Smooth muscle cell (in vitro differentiated cells): ENCODE results near the gene PCED1A. TPM values are rescaled to one million over a fixed set of nuclear protein-coding genes. Genes with fewer than 3 reads are reported as not detected.
A peak's percentile ranks its signal among the peaks of the same experiment; 100 is the strongest.

ENCODE experiments used
- DNase-seq: peaks from one replicate; lab custom pipeline; 2025; ENCODE audit not compliant: unreplicated experiment; lab: John Stamatoyannopoulos, UW
- H2AFZ ChIP-seq: fragments of 200-600 bp; sonication (generic); 2 replicates; pipeline ENCODE4 v1.6.0; 2016; ENCODE audit warnings: antibody characterized with exemption, low read depth, mild to moderate bottlenecking
- H3F3A ChIP-seq: fragments of 200-600 bp; sonication (generic); 2 replicates; pipeline ENCODE4 v1.6.0; 2017; ENCODE audit warnings: antibody characterized with exemption, low read depth
- H3K27ac ChIP-seq: fragments of 200-600 bp; sonication (generic); 2 replicates; pipeline ENCODE4 v1.5.1; 2016; ENCODE audit warnings: low read depth, mild to moderate bottlenecking
- H3K27me3 ChIP-seq: fragments of 200-600 bp; sonication (generic); 2 replicates; pipeline ENCODE4 v1.6.1; 2016; ENCODE audit warnings: low read depth, mild to moderate bottlenecking
- H3K36me3 ChIP-seq: fragments of 200-600 bp; sonication (generic); 2 replicates; pipeline ENCODE4 v1.5.1; 2016; ENCODE audit warnings: low read depth
- H3K4me1 ChIP-seq: fragments of 200-600 bp; sonication (generic); 2 replicates; pipeline ENCODE4 v1.5.1; 2016; ENCODE audit warnings: low read depth
- H3K4me2 ChIP-seq: fragments of 200-600 bp; sonication (generic); 2 replicates; pipeline ENCODE4 v1.6.0; 2016; ENCODE audit warnings: mild to moderate bottlenecking
- H3K4me3 ChIP-seq: fragments of 200-600 bp; sonication (generic); 2 replicates; pipeline ENCODE4 v1.5.1; 2016; ENCODE audit warnings: mild to moderate bottlenecking
- H3K79me2 ChIP-seq: fragments of 200-600 bp; sonication (generic); 2 replicates; pipeline ENCODE4 v1.6.0; 2016; ENCODE audit warnings: low read depth, mild to moderate bottlenecking
- H3K9ac ChIP-seq: fragments of 200-600 bp; sonication (generic); 2 replicates; pipeline ENCODE4 v1.6.0; 2016; ENCODE audit warnings: low read depth
- H3K9me3 ChIP-seq: fragments of 200-600 bp; sonication (generic); replicated peaks from 2 replicates; pipeline ENCODE4 v1.5.1; 2016; ENCODE audit warnings: low read depth
- H4K20me1 ChIP-seq: fragments of 200-600 bp; sonication (generic); 2 replicates; pipeline ENCODE4 v1.6.0; 2016; ENCODE audit warnings: low read depth
- CTCF ChIP-seq: fragments of 200-600 bp; sonication (generic); IDR thresholded peaks from 2 replicates; pipeline ENCODE4 v1.5.1; 2017; ENCODE audit warnings: borderline replicate concordance, mild to moderate bottlenecking, antibody characterized with exemption; ENCODE audit not compliant: insufficient read depth, poor library complexity, severe bottlenecking
- WGBS: methylation state at CpG from one replicate; pipeline ENCODE4 v1.1.7; 2016; ENCODE audit warnings: low lambda C conversion rate; 5-methylcytosine and 5-hydroxymethylcytosine counted together
- polyA plus RNA-seq: library from polyadenylated mRNA; unstranded; fragments of >200 nt; fragmentation: Nextera tagmentation; extraction: Ambion mirVana; gene quantifications from 2 replicates; pipeline ENCODE4 v1.2.1, GENCODE V29; 2016
- total RNA-seq: library from RNA; depleted of rRNA; stranded (reverse); fragments of >200 nt; gene quantifications from 2 replicates; pipeline ENCODE4 v1.2.3, GENCODE V29; 2014

Gene PCED1A
- total and polyA plus RNA-seq, 2 experiments from 2014 or later, result 18.7 to 46.7 TPM

DNA sequence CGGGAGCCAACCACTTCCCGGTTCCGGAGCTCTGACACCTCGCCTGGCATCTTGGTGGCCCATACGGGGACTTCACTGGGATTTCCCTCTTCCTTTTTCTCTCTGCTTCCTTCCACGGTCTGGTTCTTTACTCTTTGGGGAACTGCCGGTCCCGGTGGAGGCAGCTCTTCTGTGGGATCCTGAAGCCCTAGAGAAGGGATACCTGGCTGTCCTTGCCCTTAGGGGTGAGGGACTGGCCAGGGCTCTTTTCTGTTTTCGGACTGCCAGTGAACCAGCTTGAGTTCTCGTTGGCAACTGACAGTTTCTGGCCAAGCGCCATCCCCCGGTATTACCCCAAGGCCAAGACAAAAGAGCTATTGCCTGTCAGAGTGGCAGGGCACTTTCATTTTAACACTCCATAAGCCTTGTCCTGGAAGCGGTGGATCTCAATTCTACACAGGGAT is 39.1 kb downstream of the PCED1A start:
- Histone ChIP-seq H3K27ac (no peak overlapping the region), H3K36me3 (no peaks in the 10 kb centered on the region), H3K4me2 (peak overlapping the region; percentile 87), H3K9ac (no peak overlapping the region), H3K9me3 (no peaks in the 10 kb centered on the region), H3K4me3 (peak overlapping the region; percentile 64), H3K4me1 (peaks cover 13% of the 10 kb centered on the region), H3K79me2 (no peaks in the 10 kb centered on the region), H4K20me1 (no peaks in the 10 kb centered on the region), H2AFZ (peak overlapping the region; percentile 78), H3F3A (no peaks in the 10 kb centered on the region), H3K27me3 (peaks cover 47% of the 10 kb centered on the region)
- DNase-seq, result no peak
- 17% methylated on average over 13 of the region's 13 CpGs for WGBS
- TF ChIP-seq CTCF, result no peak

GRCh38 chr20:2800521-2801285 is 39.8 kb downstream of the PCED1A start, which contains the start of gene CPXM1:
CPXM1 (minus strand) TSS chr20:2800627; CDS start chr20:2800572, 55 bp downstream.
- Histone ChIP-seq H3K9ac (no peak within 1 kb of the TSS), H3K4me1 (peaks cover 13% of the 10 kb centered on the region), H3F3A (no peaks in the 10 kb centered on the region), H3K4me2 (peak within 1 kb of the TSS; percentile 87), H3K9me3 (no peaks in the 10 kb centered on the region), H3K4me3 (peak within 1 kb of the TSS; percentile 64), H3K36me3 (no peaks in the 10 kb centered on the region), H3K27me3 (peaks cover 47% of the 10 kb centered on the region), H2AFZ (peak within 1 kb of the TSS; percentile 78), H4K20me1 (no peaks in the 10 kb centered on the region), H3K27ac (no peak within 1 kb of the TSS), H3K79me2 (no peaks in the 10 kb centered on the region)
- DNase-seq, result no peak
- WGBS, result 3% methylated on average over 19 of the region's 52 CpGs
- TF ChIP-seq CTCF, result no peak

GRCh38 chr20:2799688-2800520 is 40.6 kb downstream of the PCED1A start:
- no peak overlapping the region for H3K27ac ChIP-seq
- H3K27me3 ChIP-seq, result peaks cover 39% of the 10 kb centered on the region
- no peak for TF ChIP-seq CTCF
- H3K79me2 ChIP-seq, result no peaks in the 10 kb centered on the region
- H3K4me3 ChIP-seq, result peak overlapping the region; percentile 64
- peak overlapping the region; percentile 87 for H3K4me2 ChIP-seq
- WGBS, result 5% methylated on average over 36 of the region's 61 CpGs
- H3F3A ChIP-seq, result no peaks in the 10 kb centered on the region
- H3K9ac ChIP-seq, result no peak overlapping the region
- no peak for DNase-seq
- H3K9me3 ChIP-seq, result no peaks in the 10 kb centered on the region
- H3K36me3 ChIP-seq, result no peaks in the 10 kb centered on the region
- peak overlapping the region; percentile 74 for H2AFZ ChIP-seq
- no peaks in the 10 kb centered on the region for H4K20me1 ChIP-seq
- H3K4me1 ChIP-seq, result peaks cover 13% of the 10 kb centered on the region
